GM18508 (cell line): ENCODE measurements around the gene CNOT10.
"Not testable (repeated sequence)": the region's sequence is repeated elsewhere in the genome, so short reads cannot be mapped to it uniquely, and the experiment has no call there.

Experiments
- ATAC-seq: cut with Tn5 transposase; IDR thresholded peaks from one replicate; pipeline ENCODE4 v1.9.1; 2021; ENCODE audit warnings: moderate number of reproducible peaks; ENCODE audit not compliant: insufficient read depth, unreplicated experiment

Gene CNOT10

GRCh38 chr3:32755761-32756160 lies 70.8 kb downstream of the CNOT10 start:
- ATAC-seq, result no peak

GRCh38 chr3:32757618-32758374 lies 72.8 kb downstream of the CNOT10 start:
- no peak for ATAC-seq

- no peak for ATAC-seq
Measured at GRCh38 chr3:32758375-32758753, 73.4 kb downstream of the CNOT10 start.

GRCh38 chr3:32759342-32759741 lies 74.4 kb downstream of the CNOT10 start:
- no peak for ATAC-seq

GRCh38 chr3:32764481-32764880 lies 79.5 kb downstream of the CNOT10 start:
- ATAC-seq, result no peak

- no peak for ATAC-seq
Measured at GRCh38 chr3:32778389-32778788, 93.4 kb downstream of the CNOT10 start.

GRCh38 chr3:32780071-32780734 lies 95.2 kb downstream of the CNOT10 start:
- no peak for ATAC-seq

GRCh38 chr3:32780735-32781210 lies 95.8 kb downstream of the CNOT10 start:
- peak; percentile 22 for ATAC-seq

GRCh38 chr3:32781211-32781968 lies 96.4 kb downstream of the CNOT10 start:
- ATAC-seq, result peak; percentile 78

GRCh38 chr3:32781969-32782270 lies 96.9 kb downstream of the CNOT10 start:
- ATAC-seq, result not testable (repeated sequence)

- ATAC-seq, result no peak
Measured at GRCh38 chr3:32782407-32782806, 97.4 kb downstream of the CNOT10 start.

GRCh38 chr3:32791833-32792232 lies 106.8 kb downstream of the CNOT10 start:
- no peak for ATAC-seq

GRCh38 chr3:32794487-32795308 lies 109.7 kb downstream of the CNOT10 start:
- no peak for ATAC-seq

GRCh38 chr3:32796384-32796950 lies 111.5 kb downstream of the CNOT10 start:
- not testable (repeated sequence) for ATAC-seq

GRCh38 chr3:32797776-32798175 lies 112.8 kb downstream of the CNOT10 start:
- no peak for ATAC-seq

GRCh38 chr3:32801440-32801839 lies 116.5 kb downstream of the CNOT10 start:
- ATAC-seq, result not testable (repeated sequence)

GRCh38 chr3:32813180-32813579 lies 128.2 kb downstream of the CNOT10 start:
- peak; percentile 76 for ATAC-seq

- no peak for ATAC-seq
Measured at GRCh38 chr3:32814361-32814760, 129.4 kb downstream of the CNOT10 start.

GRCh38 chr3:32815841-32816438 lies 131.0 kb downstream of the CNOT10 start:
- no peak for ATAC-seq
